GM23248 (cell line): ENCODE results near the gene TMEM121. TPM values are rescaled to one million over a fixed set of nuclear protein-coding genes. Genes with fewer than 3 reads are reported as not detected.
A peak's percentile ranks its signal among the peaks of the same experiment; 100 is the strongest.

Experiments used
- DNase-seq: peaks from one replicate; pipeline ENCODE4 v3.0.0-alpha.2; 2015
- H2AFZ ChIP-seq: fragments of 200-600 bp; sonication (generic); 2 replicates; pipeline ENCODE4 v1.6.1; 2016; ENCODE audit warnings: antibody characterized with exemption
- H3F3A ChIP-seq: fragments of 200-600 bp; sonication (generic); 2 replicates; pipeline ENCODE4 v1.6.1; 2016; ENCODE audit warnings: mild to moderate bottlenecking, antibody characterized with exemption, mixed run types; ENCODE audit not compliant: insufficient read depth
- H3K27ac ChIP-seq: fragments of 200-600 bp; sonication (generic); 2 replicates; pipeline ENCODE4 v1.5.1; 2016; ENCODE audit warnings: mild to moderate bottlenecking
- H3K27me3 ChIP-seq: fragments of 200-600 bp; sonication (generic); replicated peaks from 2 replicates; pipeline ENCODE4 v1.6.1; 2016; ENCODE audit warnings: mild to moderate bottlenecking; ENCODE audit not compliant: insufficient read depth
- H3K36me3 ChIP-seq: fragments of 200-600 bp; sonication (generic); 2 replicates; pipeline ENCODE4 v1.6.1; 2016; ENCODE audit warnings: low read depth, mild to moderate bottlenecking
- H3K4me1 ChIP-seq: fragments of 200-600 bp; sonication (generic); 2 replicates; pipeline ENCODE4 v1.6.1; 2016; ENCODE audit warnings: mild to moderate bottlenecking; ENCODE audit not compliant: insufficient read depth
- H3K4me2 ChIP-seq: fragments of 200-600 bp; sonication (generic); one replicate; pipeline ENCODE4 v1.6.1; 2016; ENCODE audit warnings: mild to moderate bottlenecking; ENCODE audit not compliant: unreplicated experiment
- H3K4me3 ChIP-seq: fragments of 200-600 bp; sonication (generic); 2 replicates; pipeline ENCODE4 v1.5.1; 2016; ENCODE audit warnings: mild to moderate bottlenecking
- H3K79me2 ChIP-seq: fragments of 200-600 bp; sonication (generic); 2 replicates; pipeline ENCODE4 v1.6.1; 2016; ENCODE audit warnings: mild to moderate bottlenecking; ENCODE audit not compliant: insufficient read depth
- H3K9ac ChIP-seq: fragments of 200-600 bp; sonication (generic); 2 replicates; pipeline ENCODE4 v1.6.1; 2016; ENCODE audit warnings: mild to moderate bottlenecking
- H3K9me2 ChIP-seq: fragments of 200-600 bp; sonication (generic); 2 replicates; pipeline ENCODE4 v1.6.1; 2016; ENCODE audit warnings: mixed run types, mild to moderate bottlenecking, moderate library complexity; ENCODE audit not compliant: insufficient read depth
- H3K9me3 ChIP-seq: fragments of 200-600 bp; sonication (generic); one replicate; pipeline ENCODE4 v1.6.1; 2017; ENCODE audit warnings: low read depth
- H4K20me1 ChIP-seq: fragments of 200-600 bp; sonication (generic); 2 replicates; pipeline ENCODE4 v1.6.0; 2016; ENCODE audit not compliant: insufficient read depth
- EZH2 ChIP-seq: fragments of 200-600 bp; sonication (generic); IDR thresholded peaks from 2 replicates; pipeline ENCODE4 v1.6.1; 2018; ENCODE audit warnings: antibody characterized with exemption, mild to moderate bottlenecking; ENCODE audit not compliant: insufficient read depth, poor library complexity, severe bottlenecking
- EZH2phosphoT487 ChIP-seq: fragments of 200-600 bp; sonication (generic); IDR thresholded peaks from 2 replicates; pipeline ENCODE4 v1.6.1; 2018; ENCODE audit warnings: antibody characterized with exemption, moderate library complexity, mild to moderate bottlenecking, low read depth; ENCODE audit not compliant: insufficient read depth
- WGBS, 2 experiments: methylation state at CpG; one replicate each; pipeline ENCODE4 v1.1.6; 2015 to 2017; ENCODE audit warnings: low lambda C conversion rate in 2 of 2, low coverage in 1 of 2; ENCODE audit errors: missing lambda C conversion rate in 2 of 2; 5-methylcytosine and 5-hydroxymethylcytosine counted together
- in situ Hi-C: fragments of 300-500 bp; cut with MboI; formaldehyde crosslinking; loops from 2 replicates; pipeline ENCODE4 v1.15.0; 2020
- polyA plus RNA-seq: library from polyadenylated mRNA; unstranded; fragments of >200 nt; fragmentation: Nextera tagmentation; extraction: Ambion mirVana; gene quantifications from 2 replicates; pipeline ENCODE4 v1.2.1, GENCODE V29; 2016
- total RNA-seq: library from RNA; depleted of rRNA; stranded (reverse); fragments of >200 nt; shearing (Covaris generic); gene quantifications from 2 replicates; pipeline ENCODE4 v1.2.3, GENCODE V29; 2014

TMEM121 gene
- total and polyA plus RNA-seq, 2 experiments from 2014 or later = 5.8 to 11.1 TPM

DNA sequence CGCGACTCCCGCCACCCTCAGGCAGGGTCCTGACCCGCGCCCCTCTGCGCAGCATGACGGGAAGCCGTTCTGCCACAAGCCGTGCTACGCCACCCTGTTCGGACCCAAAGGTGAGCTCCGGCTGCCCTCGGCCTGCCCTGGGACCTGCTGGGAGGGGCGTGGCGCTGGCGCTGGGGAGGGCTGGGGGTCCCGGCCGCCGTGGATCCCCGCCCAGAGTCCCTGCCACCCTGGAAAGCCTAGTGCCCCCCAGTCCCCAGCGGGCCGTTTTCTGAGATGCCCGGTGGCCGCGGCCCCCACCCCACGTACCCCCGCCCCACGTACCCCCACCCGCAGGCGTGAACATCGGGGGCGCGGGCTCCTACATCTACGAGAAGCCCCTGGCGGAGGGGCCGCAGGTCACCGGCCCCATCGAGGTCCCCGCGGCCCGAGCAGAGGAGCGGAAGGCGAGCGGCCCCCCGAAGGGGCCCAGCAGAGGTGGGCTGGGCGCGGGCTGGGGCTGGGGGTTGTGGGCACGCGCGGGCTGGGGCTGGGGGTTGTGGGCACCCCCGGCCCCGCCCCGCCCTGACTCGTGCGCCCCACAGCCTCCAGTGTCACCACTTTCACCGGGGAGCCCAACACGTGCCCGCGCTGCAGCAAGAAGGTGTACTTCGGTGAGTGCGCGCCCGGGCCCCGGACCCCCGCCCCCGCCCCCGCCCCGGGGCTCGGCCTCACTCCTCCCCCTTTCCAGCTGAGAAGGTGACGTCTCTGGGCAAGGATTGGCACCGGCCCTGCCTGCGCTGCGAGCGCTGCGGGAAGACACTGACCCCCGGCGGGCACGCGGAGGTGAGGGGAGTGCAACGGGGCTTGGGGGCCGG, 47.8 kb upstream of the TMEM121 start:
- no peaks in the 10 kb centered on the region for H3K9me3 ChIP-seq
- H3K4me3 ChIP-seq = no peak overlapping the region
- no peak overlapping the region for H2AFZ ChIP-seq
- no peak for TF ChIP-seq EZH2
- no peak for TF ChIP-seq EZH2phosphoT487
- H3K4me2 ChIP-seq = no peak overlapping the region
- no peaks in the 10 kb centered on the region for H3K36me3 ChIP-seq
- H3K27ac ChIP-seq = no peak overlapping the region
- no peaks in the 10 kb centered on the region for H3K9me2 ChIP-seq
- peaks cover 23% of the 10 kb centered on the region for H3K4me1 ChIP-seq
- no peak for DNase-seq
- peaks cover 10% of the 10 kb centered on the region for H3K79me2 ChIP-seq
- no peaks in the 10 kb centered on the region for H3F3A ChIP-seq
- H3K27me3 ChIP-seq = no peaks in the 10 kb centered on the region
- no peaks in the 10 kb centered on the region for H4K20me1 ChIP-seq
- 80 to 81% methylated on average over 29 to 80 of the region's 81 CpGs for WGBS, 2 experiments
- in situ Hi-C loops = no loop called here
- no peak overlapping the region for H3K9ac ChIP-seq

DNA sequence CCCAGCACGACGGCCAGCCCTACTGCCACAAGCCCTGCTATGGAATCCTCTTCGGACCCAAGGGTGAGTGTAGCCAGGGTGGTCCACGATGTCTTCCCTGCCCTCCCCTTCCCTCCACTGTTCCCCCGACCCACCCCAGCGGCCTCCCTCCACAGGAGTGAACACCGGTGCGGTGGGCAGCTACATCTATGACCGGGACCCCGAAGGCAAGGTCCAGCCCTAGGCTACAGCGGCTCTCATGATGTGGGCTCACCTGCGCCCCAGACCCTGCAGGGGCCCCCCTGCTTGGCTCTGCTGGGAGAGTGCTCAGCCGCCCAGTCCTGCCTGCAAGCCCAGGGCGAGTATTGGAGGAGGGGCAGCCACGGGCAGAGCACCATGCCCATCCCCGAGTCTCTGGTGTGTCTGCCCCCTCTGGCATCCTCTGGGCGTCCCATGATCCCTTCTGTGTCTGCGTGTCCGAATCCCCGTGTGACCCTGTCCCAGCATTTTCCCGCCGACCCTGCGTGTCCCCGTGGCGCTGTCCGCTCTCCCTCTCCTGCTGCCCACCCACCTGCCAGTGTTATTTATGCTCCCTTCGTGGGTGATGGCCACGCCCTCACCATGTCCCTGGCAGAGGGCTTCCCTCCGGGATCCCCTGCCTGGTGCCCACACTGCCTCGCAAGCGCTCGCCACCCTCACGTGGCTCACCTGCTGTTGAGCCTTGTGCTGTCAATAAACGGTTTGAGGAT, 46.8 kb upstream of the TMEM121 start:
- in situ Hi-C loops = no loop called here
- Histone ChIP-seq H2AFZ (no peak overlapping the region), H4K20me1 (no peaks in the 10 kb centered on the region), H3F3A (no peaks in the 10 kb centered on the region), H3K4me2 (no peak overlapping the region), H3K79me2 (peaks cover 10% of the 10 kb centered on the region), H3K36me3 (no peaks in the 10 kb centered on the region), H3K9ac (no peak overlapping the region; the same call in 1 of the 2 replicates), H3K27me3 (no peaks in the 10 kb centered on the region), H3K27ac (no peak overlapping the region), H3K9me3 (no peaks in the 10 kb centered on the region), H3K4me1 (peaks cover 27% of the 10 kb centered on the region), H3K9me2 (no peaks in the 10 kb centered on the region), H3K4me3 (no peak overlapping the region)
- 82 to 85% methylated on average over 28 to 34 of the region's 34 CpGs for WGBS, 2 experiments
- no peak for DNase-seq
- no peak for TF ChIP-seq EZH2phosphoT487
- TF ChIP-seq EZH2 = no peak

DNA sequence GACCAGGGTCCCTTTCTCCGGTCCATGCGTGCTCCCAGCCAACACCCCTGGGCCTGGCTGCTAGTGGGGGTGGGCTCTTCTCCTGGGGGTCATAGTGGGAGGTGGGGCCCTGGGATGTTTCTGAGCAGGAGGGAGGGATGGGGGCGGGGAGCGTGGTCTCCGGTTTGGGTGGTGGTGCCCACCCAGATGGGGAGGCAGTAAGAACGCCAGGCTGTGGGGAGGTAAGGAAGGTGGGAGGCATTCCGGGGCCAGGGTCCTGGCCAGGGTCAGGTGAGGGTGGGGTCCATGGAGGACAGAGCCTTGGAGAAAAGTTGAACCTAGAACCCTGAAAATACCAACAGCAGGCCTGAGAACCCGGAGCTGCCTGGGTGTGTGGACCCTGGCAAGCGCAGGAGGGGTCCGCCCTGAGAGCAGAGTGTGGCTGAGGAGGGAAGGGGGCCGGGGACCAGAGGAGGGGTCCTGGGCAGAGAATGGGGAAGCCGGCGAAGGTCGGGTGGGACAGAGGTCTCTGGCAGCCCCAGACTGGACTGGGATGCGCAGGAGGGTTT, 46.1 kb upstream of the TMEM121 start:
- Histone ChIP-seq H3K9me2 (no peaks in the 10 kb centered on the region), H3K4me2 (no peak overlapping the region), H4K20me1 (no peaks in the 10 kb centered on the region), H3K4me3 (no peak overlapping the region), H3K27me3 (no peaks in the 10 kb centered on the region), H3K27ac (peak overlapping the region; percentile 99), H3K36me3 (no peaks in the 10 kb centered on the region), H2AFZ (no peak overlapping the region), H3K9ac (peak overlapping the region; percentile 97), H3K9me3 (no peaks in the 10 kb centered on the region), H3K4me1 (peaks cover 30% of the 10 kb centered on the region), H3F3A (no peaks in the 10 kb centered on the region), H3K79me2 (peaks cover 10% of the 10 kb centered on the region)
- in situ Hi-C loops = no loop called here
- DNase-seq = no peak
- 33 to 49% methylated on average over 10 to 15 of the region's 15 CpGs for WGBS, 2 experiments
- TF ChIP-seq EZH2 = no peak
- TF ChIP-seq EZH2phosphoT487 = no peak
